B cell (primary cell): ENCODE results near the gene ERICH6. TPM values are rescaled to one million over a fixed set of nuclear protein-coding genes. Genes with fewer than 3 reads are reported as not detected.

Source experiments
- ATAC-seq: fragments of 200-7000 bp; cut with Tn5 transposase; one replicate; pipeline ENCODE4 v1.10.0; 2021; ENCODE audit warnings: low read depth, mild to moderate bottlenecking, moderate number of reproducible peaks, moderate library complexity
- CTCF ChIA-PET: fragments of 350-600 bp; sonication (Branson Sonifier 250); formaldehyde crosslinking; loops from one replicate; lab custom pipeline; 2021; ENCODE audit warnings: antibody characterized with exemption, inconsistent platforms; lab: Charles Lee
- POLR2A ChIA-PET: fragments of 350-600 bp; sonication (Branson Sonifier 250); formaldehyde crosslinking; loops from one replicate; lab custom pipeline; 2021; ENCODE audit warnings: antibody characterized with exemption; lab: Charles Lee
- DNase-seq: peaks from one replicate; pipeline ENCODE4 v3.0.0; 2013
- H2AFZ ChIP-seq: 2 replicates; pipeline ENCODE4 v1.6.1; 2012; ENCODE audit warnings: mild to moderate bottlenecking, low read depth, low read length; ENCODE audit not compliant: insufficient read depth, poor library complexity, severe bottlenecking
- H3K27ac ChIP-seq, 2 donors: 1 replicate in 1 of 2; 2 replicates in 1 of 2; pipeline ENCODE4 v1.5.1; 2012 to 2013; ENCODE audit warnings: low read length in 2 of 2, mild to moderate bottlenecking in 2 of 2, moderate library complexity in 1 of 2
- H3K27me3 ChIP-seq, 4 experiments: fragments of 200-600 bp in 1 of 4; sonication (generic) in 1 of 4; replicated peaks in 1 of 4; 1 replicate in 2 of 4; 2 replicates in 2 of 4; pipeline versions ENCODE4 v1.6.1 to v1.7.0; 2013 to 2016; ENCODE audit warnings: low read length in 3 of 4, mild to moderate bottlenecking in 2 of 4, mixed read lengths in 1 of 4, moderate library complexity in 1 of 4; ENCODE audit not compliant: insufficient read depth in 4 of 4, control insufficient read depth in 3 of 4; ENCODE audit errors: control extremely low read depth in 1 of 4
- H3K36me3 ChIP-seq, 2 experiments: replicated peaks in 1 of 2; 1 replicate in 1 of 2; 2 replicates in 1 of 2; pipeline versions ENCODE4 v1.6.1 to v1.7.1; 2013; ENCODE audit warnings: low read length in 1 of 2; ENCODE audit not compliant: insufficient read depth in 2 of 2, control insufficient read depth in 1 of 2; ENCODE audit errors: control extremely low read depth in 1 of 2, extremely low read depth in 1 of 2
- H3K4me1 ChIP-seq, 2 donors: fragments of 200-600 bp in 1 of 2; sonication (generic) in 1 of 2; 1 replicate in 1 of 2; 2 replicates in 1 of 2; pipeline versions ENCODE4 v1.5.1 to v1.6.1; 2013 to 2017; ENCODE audit warnings: low read length in 2 of 2; ENCODE audit not compliant: control insufficient read depth in 2 of 2, insufficient read depth in 2 of 2
- H3K4me2 ChIP-seq: replicated peaks from 2 replicates; pipeline ENCODE3; 2012; ENCODE audit warnings: mild to moderate bottlenecking, low read depth, low read length; ENCODE audit not compliant: poor library complexity, severe bottlenecking
- H3K4me3 ChIP-seq, 5 experiments: fragments of 200-600 bp in 1 of 5; sonication (generic) in 1 of 5; 1 replicate in 3 of 5; 2 replicates in 2 of 5; pipeline versions ENCODE4 v1.5.1 to v1.7.0; 2011 to 2016; ENCODE audit warnings: low read length in 4 of 5, mild to moderate bottlenecking in 4 of 5, low read depth in 2 of 5, control low read depth in 1 of 5, moderate library complexity in 1 of 5; ENCODE audit not compliant: insufficient read depth in 1 of 5; ENCODE audit errors: control extremely low read depth in 1 of 5, extremely low read depth in 1 of 5
- H3K79me2 ChIP-seq: fragments of 200-600 bp; sonication (generic); one replicate; pipeline ENCODE4 v1.6.0; 2016; ENCODE audit warnings: low read length; ENCODE audit not compliant: control insufficient read depth, insufficient read depth
- H3K9ac ChIP-seq: fragments of 200-600 bp; sonication (generic); 2 replicates; pipeline ENCODE4 v1.6.1; 2017; ENCODE audit warnings: mild to moderate bottlenecking, low read length, moderate library complexity
- H3K9me3 ChIP-seq, 3 donors: one replicate each; pipeline versions ENCODE4 v1.6.1 to v1.7.1; 2013; ENCODE audit warnings: low read length in 2 of 3; ENCODE audit not compliant: control insufficient read depth in 2 of 3, insufficient read depth in 1 of 3; ENCODE audit errors: control extremely low read depth in 1 of 3
- H4K20me1 ChIP-seq: 2 replicates; pipeline ENCODE4 v1.6.0; 2012; ENCODE audit warnings: mild to moderate bottlenecking, low read length; ENCODE audit not compliant: insufficient read depth, control insufficient read depth, poor library complexity, severe bottlenecking
- H3K27ac Mint-ChIP-seq: one replicate; pipeline ENCODE4 v1.8.0; 2021; ENCODE audit warnings: mixed read lengths
- H3K27me3 Mint-ChIP-seq: one replicate; pipeline ENCODE4 v1.8.0; 2021; ENCODE audit warnings: mixed read lengths
- H3K4me1 Mint-ChIP-seq: one replicate; pipeline ENCODE4 v1.8.0; 2021; ENCODE audit warnings: mixed read lengths
- H3K4me3 Mint-ChIP-seq: one replicate; pipeline ENCODE4 v1.8.0; 2021; ENCODE audit warnings: mixed read lengths
- H3K9me3 Mint-ChIP-seq: one replicate; pipeline ENCODE4 v1.8.0; 2022; ENCODE audit warnings: mixed read lengths; ENCODE audit not compliant: insufficient read depth
- CTCF ChIP-seq: fragments of 200-600 bp; IDR thresholded peaks from one replicate; pipeline ENCODE4 v1.8.0; 2022; ENCODE audit warnings: antibody characterized with exemption, mild to moderate bottlenecking
- EZH2 ChIP-seq: IDR thresholded peaks from 2 replicates; pipeline ENCODE4 v1.6.1; 2012; ENCODE audit warnings: borderline replicate concordance, low read depth, mild to moderate bottlenecking, moderate library complexity, low read length; ENCODE audit not compliant: insufficient read depth, poor library complexity, severe bottlenecking
- WGBS: methylation state at CpG from one replicate; pipeline ENCODE4 v1.1.5; 2013; ENCODE audit warnings: missing lambda C conversion rate; ENCODE audit not compliant: insufficient coverage; 5-methylcytosine and 5-hydroxymethylcytosine counted together
- intact Hi-C: fragments of 100-400 bp; cut with micrococcal nuclease; formaldehyde crosslinking; loops from one replicate; pipeline ENCODE4 v1.10.0; 2022
- polyA plus RNA-seq: library from polyadenylated mRNA; depleted of rRNA; stranded (reverse); fragments of >200 nt; gene quantifications from 2 replicates; pipeline ENCODE4 v1.2.3, GENCODE V29; 2012
- total RNA-seq, 2 donors: library from RNA; stranded (reverse); fragments of 120-200 nt in 1 of 2; gene quantifications; 1 replicate in 1 of 2; 2 replicates in 1 of 2; pipeline versions ENCODE4 v1.2.3 to v1.2.4, GENCODE V29; 2013 to 2022

Gene ERICH6
- total and polyA plus RNA-seq, 2 donors (not counting 1 experiment from before 2014, with no cell fraction given) = 0.44 TPM; not detected in 1

- ATAC-seq (no peak), DNase-seq (no peak)
- intact Hi-C loops = no loop called here
- Histone ChIP-seq H3K27ac (no peak overlapping the region), H4K20me1 (peaks cover 18% of the 10 kb centered on the region), H3K9me3 (no peaks in the 10 kb centered on the region), H3K4me3 (no peak overlapping the region), H3K4me2 (no peak overlapping the region), H3K4me1 (peaks cover 34 to 41% of the 10 kb centered on the region in 2 donors), H3K27me3 (no peaks in the 10 kb centered on the region), H3K36me3 (peaks cover 0 to 12% of the 10 kb centered on the region in 2 experiments), H3K9ac (no peak overlapping the region), H3K79me2 (peaks cover 19% of the 10 kb centered on the region), H2AFZ (no peak overlapping the region)
- WGBS = 98% methylated on average over 4 of the region's 8 CpGs
- TF ChIP-seq EZH2 = no peak
- TF ChIP-seq CTCF = no peak
- ChIA-PET POLR2A (no interaction called here), CTCF (interaction anchor here (1.2 to 1.5 kb wide), 3 partner anchors 13 to 26 kb away, joined by 5 to 9 read pairs (median 5); partner anchors contain the start of gene SIAH2)
- Mint-ChIP-seq H3K4me3 (no peak overlapping the region), H3K9me3 (no peaks in the 10 kb centered on the region), H3K4me1 (peaks cover 51% of the 10 kb centered on the region), H3K27ac (no peak overlapping the region), H3K27me3 (no peaks in the 10 kb centered on the region)
These were observed 33.4 kb upstream of the ERICH6 start for GRCh38 chr3:150736903-150737832.

GRCh38 chr3:150736316-150736719, 32.6 kb upstream of the ERICH6 start:
- Histone ChIP-seq H4K20me1 (peaks cover 11% of the 10 kb centered on the region), H2AFZ (no peak overlapping the region), H3K79me2 (peaks cover 13% of the 10 kb centered on the region), H3K36me3 (peaks cover 0 to 5% of the 10 kb centered on the region in 2 experiments), H3K4me3 (no peak overlapping the region), H3K27me3 (no peaks in the 10 kb centered on the region), H3K27ac (no peak overlapping the region), H3K9ac (no peak overlapping the region), H3K4me1 (peaks cover 28 to 36% of the 10 kb centered on the region in 2 donors), H3K9me3 (no peaks in the 10 kb centered on the region), H3K4me2 (no peak overlapping the region)
- H3K27me3 Mint-ChIP-seq = no peaks in the 10 kb centered on the region
- intact Hi-C loops = no loop called here
- CTCF ChIA-PET = interaction anchor here (1.0 to 1.4 kb wide), 2 partner anchors 14 to 546 kb away, joined by 3 to 5 read pairs; no protein-coding TSS in a partner anchor
- ATAC-seq (no peak), DNase-seq (no peak)
- WGBS = 100% methylated on average over 1 of the region's 2 CpGs
- POLR2A ChIA-PET = no interaction called here
- TF ChIP-seq EZH2 (no peak), CTCF (no peak)
- no peak overlapping the region for H3K4me3 Mint-ChIP-seq
- no peaks in the 10 kb centered on the region for H3K9me3 Mint-ChIP-seq
- peaks cover 46% of the 10 kb centered on the region for H3K4me1 Mint-ChIP-seq
- H3K27ac Mint-ChIP-seq = no peak overlapping the region
